Activated CD4-positive, alpha-beta memory T cell treated with anti-CD3 and anti-CD28 coated beads, Interleukin-2, amount 10 ng/mL, durations not matched to agents 7 days and 5 days (primary cell): ENCODE results near the gene TNFRSF9. TPM values are rescaled to one million over a fixed set of nuclear protein-coding genes. Genes with fewer than 3 reads are reported as not detected.

Experiments
- CTCF ChIA-PET: fragments of 350-600 bp; sonication (Branson Sonifier 250); formaldehyde crosslinking; loops from one replicate; lab custom pipeline; 2021; ENCODE audit warnings: antibody characterized with exemption, inconsistent platforms; lab: Charles Lee
- POLR2A ChIA-PET: fragments of 350-600 bp; sonication (Branson Sonifier 250); formaldehyde crosslinking; loops from one replicate; lab custom pipeline; 2021; ENCODE audit warnings: antibody characterized with exemption; lab: Charles Lee
- DNase-seq: peaks from one replicate; pipeline ENCODE4 v3.0.0-alpha.2; 2020
- H3K27ac Mint-ChIP-seq: one replicate; pipeline ENCODE4 v1.8.0; 2021; ENCODE audit warnings: mild to moderate bottlenecking, mixed read lengths
- H3K27me3 Mint-ChIP-seq: one replicate; pipeline ENCODE4 v1.8.0; 2021; ENCODE audit warnings: mixed read lengths
- H3K36me3 Mint-ChIP-seq: one replicate; pipeline ENCODE4 v1.8.0; 2021; ENCODE audit warnings: low read depth, mixed read lengths
- H3K4me1 Mint-ChIP-seq: one replicate; pipeline ENCODE4 v1.8.0; 2021; ENCODE audit warnings: mixed read lengths
- H3K4me3 Mint-ChIP-seq: one replicate; pipeline ENCODE4 v1.8.0; 2021; ENCODE audit warnings: mild to moderate bottlenecking, mixed read lengths
- H3K9me3 Mint-ChIP-seq: one replicate; pipeline ENCODE4 v1.8.0; 2021; ENCODE audit warnings: mixed read lengths
- total RNA-seq, 2 experiments: library from RNA; stranded (reverse); gene quantifications; one replicate each; pipeline ENCODE4 v1.2.3, GENCODE V29; 2021

Gene TNFRSF9
- total RNA-seq, 2 experiments from 2014 or later, result 8.0 TPM

DNA sequence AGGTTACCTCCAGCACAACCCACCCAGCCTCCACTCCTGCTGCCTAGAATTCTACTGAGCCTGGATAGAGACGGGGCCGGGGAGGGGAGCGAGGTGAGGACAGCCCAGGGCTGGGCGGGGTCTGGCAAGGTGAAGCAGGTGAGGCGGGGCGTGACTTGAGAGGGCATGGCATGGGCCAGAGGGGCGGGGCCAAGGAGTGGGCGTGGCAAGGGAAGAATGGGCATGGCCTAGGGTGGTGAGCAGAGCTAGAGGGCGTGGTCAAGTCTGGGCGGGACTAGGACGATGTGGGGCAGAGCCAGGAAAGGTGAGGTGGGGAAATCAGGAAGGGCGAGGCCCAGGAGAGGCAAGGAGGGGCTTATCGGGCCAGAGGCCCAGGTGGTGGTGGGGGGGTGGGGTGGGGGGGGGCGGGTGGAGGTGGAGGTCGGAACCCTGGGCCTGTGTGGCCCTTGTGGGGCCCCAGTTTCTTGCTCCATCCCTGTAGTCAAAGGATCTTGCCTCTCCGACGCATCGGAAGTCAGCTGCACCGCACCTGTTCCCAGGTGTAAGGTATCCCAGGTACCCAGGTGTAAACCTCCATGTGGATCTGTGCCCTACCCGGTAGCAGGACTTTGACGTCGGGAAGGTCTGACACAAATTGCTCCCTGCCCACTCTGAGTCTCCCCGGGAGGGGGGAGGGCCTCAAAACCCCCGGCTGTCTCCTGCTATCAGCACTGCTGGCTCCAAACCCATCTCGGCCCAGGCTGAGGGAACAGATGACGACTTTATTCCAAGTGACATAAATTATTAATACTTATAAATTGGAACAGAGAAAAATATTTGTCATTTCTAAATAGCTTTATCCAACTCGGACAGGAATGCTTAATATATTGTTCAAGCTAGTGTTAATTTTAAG is 54.9 kb downstream of the TNFRSF9 start:
- ChIA-PET POLR2A (no interaction called here), CTCF (interaction anchor here (0.9 kb wide), 1 partner anchor 14 kb away, joined by 3 read pairs; no protein-coding TSS in a partner anchor)
- Mint-ChIP-seq H3K27me3 (peaks cover 31% of the 10 kb centered on the region), H3K36me3 (no peaks in the 10 kb centered on the region), H3K4me1 (no peaks in the 10 kb centered on the region), H3K9me3 (no peaks in the 10 kb centered on the region), H3K27ac (no peak overlapping the region), H3K4me3 (no peak overlapping the region)
- DNase-seq, result peak; percentile 20

DNA sequence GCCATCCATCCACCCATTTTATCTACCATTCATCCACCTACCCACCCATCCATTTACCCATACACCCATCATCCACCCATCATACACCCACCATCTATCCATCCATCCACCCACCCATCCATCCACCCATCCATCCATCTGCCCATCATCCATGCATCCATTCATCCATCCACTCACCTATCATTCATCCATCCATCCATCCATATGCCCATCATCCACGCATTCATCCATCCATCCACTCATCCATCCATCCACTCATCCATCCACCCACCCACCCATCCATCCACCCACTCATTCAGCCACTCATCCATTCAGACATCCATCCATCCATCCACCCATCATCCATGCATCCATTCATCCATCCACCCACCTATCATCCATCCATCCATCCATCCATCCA is 55.9 kb downstream of the TNFRSF9 start:
- Mint-ChIP-seq H3K4me1 (no peaks in the 10 kb centered on the region), H3K27ac (no peak overlapping the region), H3K9me3 (no peaks in the 10 kb centered on the region), H3K4me3 (no peak overlapping the region), H3K36me3 (no peaks in the 10 kb centered on the region), H3K27me3 (peaks cover 26% of the 10 kb centered on the region)
- ChIA-PET POLR2A (no interaction called here), CTCF (no interaction called here)
- DNase-seq, result no peak

DNA sequence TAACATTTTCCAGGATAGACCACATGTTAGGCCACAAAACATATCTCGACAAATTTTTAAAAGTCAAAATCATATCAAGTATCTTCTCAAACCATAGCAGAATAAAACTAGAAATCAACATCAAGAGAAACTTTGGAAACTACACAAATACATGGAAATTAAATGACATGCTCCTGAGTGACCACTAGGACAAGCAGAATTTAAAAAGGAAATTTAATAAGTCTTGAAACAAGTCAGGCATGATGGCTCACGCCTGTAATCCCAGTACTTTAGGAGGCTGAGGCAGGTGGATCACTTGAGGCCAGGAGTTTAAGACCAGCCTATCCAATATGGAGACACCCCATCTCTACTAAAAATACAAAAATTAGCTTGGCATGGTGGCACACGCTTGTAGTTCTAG is 61.4 kb downstream of the TNFRSF9 start:
- ChIA-PET POLR2A (no interaction called here), CTCF (no interaction called here)
- H3K4me3 Mint-ChIP-seq, result no peak overlapping the region
- H3K36me3 Mint-ChIP-seq, result peaks cover 6% of the 10 kb centered on the region
- H3K9me3 Mint-ChIP-seq, result peaks cover 2% of the 10 kb centered on the region
- no peak overlapping the region for H3K27ac Mint-ChIP-seq
- H3K27me3 Mint-ChIP-seq, result peaks cover 5% of the 10 kb centered on the region
- H3K4me1 Mint-ChIP-seq, result peaks cover 3% of the 10 kb centered on the region
- DNase-seq, result no peak

DNA sequence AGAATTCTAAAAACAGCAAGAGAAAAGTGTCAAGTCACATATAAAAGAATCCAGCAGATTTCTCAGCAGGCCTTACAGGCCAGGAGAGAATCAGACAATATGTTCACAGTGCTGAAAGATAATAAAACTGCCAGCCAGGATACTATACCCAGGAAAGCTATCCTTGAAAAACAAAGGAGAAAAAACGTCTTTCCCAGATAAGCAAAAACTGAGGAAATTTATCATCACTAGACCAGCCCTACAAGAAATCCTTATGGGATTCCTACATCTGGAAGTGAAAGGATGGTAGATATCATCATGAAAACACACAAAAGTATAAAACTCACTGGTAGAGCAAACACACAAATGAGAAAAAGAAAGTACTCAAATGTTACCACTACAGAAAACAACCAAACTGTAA is 62.6 kb downstream of the TNFRSF9 start:
- Mint-ChIP-seq H3K4me1 (peaks cover 3% of the 10 kb centered on the region), H3K9me3 (peaks cover 2% of the 10 kb centered on the region), H3K27ac (no peak overlapping the region), H3K4me3 (no peak overlapping the region), H3K36me3 (peaks cover 6% of the 10 kb centered on the region), H3K27me3 (peaks cover 2% of the 10 kb centered on the region)
- CTCF ChIA-PET, result no interaction called here
- POLR2A ChIA-PET, result no interaction called here
- no peak for DNase-seq

DNA sequence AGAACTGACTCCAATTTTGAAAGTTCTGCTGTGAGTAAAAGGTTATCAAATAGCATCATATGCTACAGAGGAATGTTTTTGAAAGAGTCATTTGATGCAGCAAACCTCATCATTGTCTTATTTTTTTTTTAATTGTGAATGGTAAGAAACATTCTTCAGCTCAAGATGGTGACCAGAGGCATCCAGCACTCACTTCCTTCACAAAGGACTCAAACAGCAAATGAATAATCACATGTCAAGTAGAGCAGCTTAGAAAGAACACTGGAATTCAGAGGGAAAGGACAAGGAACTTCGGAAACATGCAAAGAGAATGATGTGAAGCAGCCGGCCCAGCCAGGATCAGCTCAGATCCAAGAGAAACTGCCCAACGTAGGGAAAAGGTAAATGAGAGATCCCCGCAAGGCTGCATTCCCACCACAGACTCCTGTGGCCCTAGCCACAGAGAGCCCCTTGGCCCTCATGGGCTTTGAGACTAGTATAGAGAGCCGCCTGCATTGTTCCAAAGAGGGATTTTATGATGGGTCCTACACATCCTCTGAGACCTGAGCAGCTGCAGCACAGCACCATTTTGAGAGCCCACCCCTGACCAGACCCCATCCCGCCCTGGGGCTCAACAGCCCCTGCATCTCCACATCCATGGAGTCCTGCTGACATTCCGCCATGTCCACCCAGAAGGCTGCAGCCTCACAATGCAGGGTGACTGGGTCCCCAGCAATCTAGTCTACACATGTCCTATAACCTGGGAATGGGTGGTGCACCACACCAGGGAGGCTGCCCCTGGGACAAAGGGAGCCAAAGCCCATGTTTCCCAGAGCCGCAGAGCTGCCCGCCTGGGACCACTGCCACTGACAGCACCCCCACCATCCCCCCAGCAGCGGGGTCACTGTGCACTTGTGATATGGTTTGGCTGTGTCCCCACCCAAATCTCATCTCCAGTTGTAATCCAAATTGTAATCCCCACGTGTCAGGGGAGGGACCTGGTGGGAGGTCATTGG is 66.5 kb downstream of the TNFRSF9 start:
- peaks cover 2% of the 10 kb centered on the region for H3K27me3 Mint-ChIP-seq
- H3K36me3 Mint-ChIP-seq, result peaks cover 6% of the 10 kb centered on the region
- DNase-seq, result no peak
- ChIA-PET POLR2A (no interaction called here), CTCF (interaction anchor here (1.2 kb wide), 1 partner anchor 204 kb away, joined by 3 read pairs; no protein-coding TSS in a partner anchor)
- H3K9me3 Mint-ChIP-seq, result peaks cover 2% of the 10 kb centered on the region
- peaks cover 3% of the 10 kb centered on the region for H3K4me1 Mint-ChIP-seq
- H3K27ac Mint-ChIP-seq, result no peak overlapping the region
- no peak overlapping the region for H3K4me3 Mint-ChIP-seq

DNA sequence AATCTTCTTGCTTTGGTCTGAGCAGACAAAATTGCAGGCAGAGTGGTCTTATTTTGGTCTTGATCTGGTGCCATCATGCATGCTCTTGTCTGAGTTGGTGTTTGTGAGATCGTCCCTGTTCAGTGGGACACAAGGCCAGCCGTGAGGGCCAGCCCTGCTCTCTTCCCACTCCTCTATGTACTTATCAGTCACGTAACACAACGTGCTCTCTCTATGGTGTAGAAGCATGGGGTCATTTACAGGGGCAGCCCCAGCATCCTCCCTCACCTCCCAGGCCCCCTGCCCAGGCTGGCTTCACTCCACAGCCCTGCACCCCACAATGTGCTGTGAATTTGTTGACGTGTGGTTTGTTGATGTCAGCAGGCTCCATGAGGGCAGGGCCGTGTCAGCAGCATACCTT is 69.5 kb downstream of the TNFRSF9 start:
- ChIA-PET POLR2A (no interaction called here), CTCF (no interaction called here)
- Mint-ChIP-seq H3K4me3 (no peak overlapping the region), H3K27me3 (no peaks in the 10 kb centered on the region), H3K27ac (no peak overlapping the region), H3K4me1 (no peaks in the 10 kb centered on the region), H3K36me3 (no peaks in the 10 kb centered on the region), H3K9me3 (no peaks in the 10 kb centered on the region)
- DNase-seq, result no peak

DNA sequence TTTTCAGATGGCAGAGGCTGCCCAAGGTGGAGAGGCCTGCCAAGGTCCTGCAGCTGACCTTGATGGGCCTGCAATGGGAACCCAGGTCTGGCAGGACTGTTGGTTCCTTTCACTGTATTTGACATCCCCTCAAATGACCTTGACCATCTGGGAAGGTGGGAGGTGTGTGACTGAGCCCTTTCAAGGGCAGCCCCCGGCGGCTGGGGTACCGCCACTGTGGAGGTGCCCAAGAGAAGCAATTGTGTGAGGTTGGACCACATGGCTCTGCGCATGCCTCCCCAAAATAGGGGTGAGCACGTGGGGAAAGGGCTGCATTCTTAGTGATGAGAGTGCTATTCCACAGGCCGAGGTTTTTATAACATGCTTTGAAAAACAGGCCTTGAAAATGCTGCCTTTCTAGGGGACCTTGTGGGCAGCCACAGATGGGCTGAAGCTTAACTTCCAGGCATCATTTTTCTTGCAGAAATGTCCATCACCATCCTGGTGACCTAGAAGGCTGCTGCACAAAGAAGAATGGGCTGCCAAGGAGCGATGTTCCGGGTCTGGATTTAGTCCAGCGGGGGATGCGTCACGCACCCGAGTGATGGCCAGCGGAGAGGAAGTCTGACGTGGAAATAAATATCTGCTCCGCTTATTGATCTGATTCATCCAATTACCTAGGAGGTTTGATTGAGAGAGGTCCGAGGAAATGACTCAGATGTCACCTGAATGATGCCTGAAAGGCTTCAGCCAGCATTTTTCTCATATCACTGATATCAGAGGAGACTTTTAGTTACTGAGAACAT is 71.3 kb downstream of the TNFRSF9 start:
- H3K9me3 Mint-ChIP-seq, result no peaks in the 10 kb centered on the region
- no peaks in the 10 kb centered on the region for H3K36me3 Mint-ChIP-seq
- no peaks in the 10 kb centered on the region for H3K4me1 Mint-ChIP-seq
- no peak overlapping the region for H3K4me3 Mint-ChIP-seq
- ChIA-PET CTCF (interaction anchor here (0.6 kb wide), 1 partner anchor 186 kb away, joined by 3 read pairs; no protein-coding TSS in a partner anchor), POLR2A (interaction anchor here (0.6 kb wide), 1 partner anchor 45 kb away, joined by 3 read pairs; no protein-coding TSS in a partner anchor)
- H3K27me3 Mint-ChIP-seq, result no peaks in the 10 kb centered on the region
- H3K27ac Mint-ChIP-seq, result no peak overlapping the region
- no peak for DNase-seq

DNA sequence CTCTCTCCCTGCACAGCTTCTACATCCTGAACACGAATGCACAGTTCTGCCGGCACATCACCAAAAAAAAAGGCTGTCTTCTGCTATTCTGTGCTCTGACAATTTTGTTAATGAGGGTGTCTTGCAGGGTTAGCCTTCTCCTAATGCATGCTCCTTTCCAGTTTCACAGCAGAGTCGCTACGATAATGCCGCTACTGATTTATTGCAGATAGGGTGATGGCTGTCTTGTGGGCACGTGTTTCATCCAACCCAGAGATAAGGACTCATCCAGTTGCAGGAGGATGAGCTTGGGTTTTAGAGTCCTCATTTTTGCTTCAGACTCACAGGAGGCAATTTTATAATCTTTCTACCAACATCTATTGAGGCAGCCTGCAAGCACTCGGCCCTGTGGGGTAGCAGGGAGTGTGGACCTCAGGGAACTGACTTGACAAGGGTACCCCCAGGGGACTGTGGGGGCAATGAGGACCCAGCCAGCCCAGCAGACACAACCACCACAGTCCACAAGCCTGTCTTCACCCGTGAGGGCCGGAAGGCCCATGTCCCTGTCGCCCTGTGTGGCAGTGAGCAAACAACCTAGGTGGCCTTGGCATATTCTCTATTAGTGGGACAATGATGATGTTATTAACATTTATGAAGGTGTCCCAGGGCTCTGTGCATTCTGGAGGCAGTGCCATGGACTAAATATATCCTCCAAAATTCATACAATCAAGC is 72.4 kb downstream of the TNFRSF9 start:
- no peaks in the 10 kb centered on the region for H3K4me1 Mint-ChIP-seq
- H3K27me3 Mint-ChIP-seq, result no peaks in the 10 kb centered on the region
- ChIA-PET POLR2A (no interaction called here), CTCF (no interaction called here)
- H3K9me3 Mint-ChIP-seq, result no peaks in the 10 kb centered on the region
- no peak overlapping the region for H3K4me3 Mint-ChIP-seq
- no peak overlapping the region for H3K27ac Mint-ChIP-seq
- H3K36me3 Mint-ChIP-seq, result no peaks in the 10 kb centered on the region
- DNase-seq, result no peak

DNA sequence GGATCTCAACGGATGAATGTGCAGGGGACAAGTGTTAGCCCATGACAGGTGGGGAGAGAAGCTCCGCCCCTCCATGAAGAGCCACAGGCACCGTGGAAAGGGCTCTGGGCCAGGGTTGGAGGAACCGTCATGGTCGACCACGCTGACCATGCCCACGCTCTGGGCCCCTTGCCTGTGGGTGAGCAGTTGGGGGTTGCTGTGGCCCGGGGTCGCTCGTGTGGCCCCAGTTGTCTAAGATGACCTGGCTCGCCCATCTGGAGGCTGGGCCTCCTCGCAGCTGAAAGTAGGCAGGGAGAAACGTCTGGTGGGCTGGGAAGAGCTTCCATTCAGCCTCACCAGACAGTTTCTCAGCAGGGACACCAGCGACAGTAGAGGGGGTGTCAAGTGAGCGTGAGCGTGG is 74.7 kb downstream of the TNFRSF9 start:
- no peak overlapping the region for H3K27ac Mint-ChIP-seq
- no peaks in the 10 kb centered on the region for H3K4me1 Mint-ChIP-seq
- no peak overlapping the region for H3K4me3 Mint-ChIP-seq
- ChIA-PET POLR2A (no interaction called here), CTCF (no interaction called here)
- no peaks in the 10 kb centered on the region for H3K36me3 Mint-ChIP-seq
- no peaks in the 10 kb centered on the region for H3K9me3 Mint-ChIP-seq
- H3K27me3 Mint-ChIP-seq, result no peaks in the 10 kb centered on the region
- DNase-seq, result no peak

Other genes with a start within 250 kb of the TNFRSF9 start
- gene VAMP3, start 169.5 kb downstream of the TNFRSF9 start, total RNA-seq, result 10 to 100 TPM; 35.0 to 36.5 TPM
- 1 to 10 TPM; 2.2 to 2.4 TPM for gene PER3, start 156.5 kb downstream of the TNFRSF9 start, total RNA-seq
- gene UTS2, start 87.8 kb downstream of the TNFRSF9 start, total RNA-seq, result 1 to 10 TPM; 1.1 to 1.2 TPM
- 100 to 1,000 TPM; 261 to 275 TPM for gene PARK7, start 20.9 kb upstream of the TNFRSF9 start, total RNA-seq
- 1 to 10 TPM in 1 of 2 experiments, under 1 TPM in 1; 0.83 to 1.0 TPM for gene ERRFI1, start 85.5 kb upstream of the TNFRSF9 start, total RNA-seq